ENCODE measurements around the gene NT5DC1.

Gene NT5DC1

DNA sequence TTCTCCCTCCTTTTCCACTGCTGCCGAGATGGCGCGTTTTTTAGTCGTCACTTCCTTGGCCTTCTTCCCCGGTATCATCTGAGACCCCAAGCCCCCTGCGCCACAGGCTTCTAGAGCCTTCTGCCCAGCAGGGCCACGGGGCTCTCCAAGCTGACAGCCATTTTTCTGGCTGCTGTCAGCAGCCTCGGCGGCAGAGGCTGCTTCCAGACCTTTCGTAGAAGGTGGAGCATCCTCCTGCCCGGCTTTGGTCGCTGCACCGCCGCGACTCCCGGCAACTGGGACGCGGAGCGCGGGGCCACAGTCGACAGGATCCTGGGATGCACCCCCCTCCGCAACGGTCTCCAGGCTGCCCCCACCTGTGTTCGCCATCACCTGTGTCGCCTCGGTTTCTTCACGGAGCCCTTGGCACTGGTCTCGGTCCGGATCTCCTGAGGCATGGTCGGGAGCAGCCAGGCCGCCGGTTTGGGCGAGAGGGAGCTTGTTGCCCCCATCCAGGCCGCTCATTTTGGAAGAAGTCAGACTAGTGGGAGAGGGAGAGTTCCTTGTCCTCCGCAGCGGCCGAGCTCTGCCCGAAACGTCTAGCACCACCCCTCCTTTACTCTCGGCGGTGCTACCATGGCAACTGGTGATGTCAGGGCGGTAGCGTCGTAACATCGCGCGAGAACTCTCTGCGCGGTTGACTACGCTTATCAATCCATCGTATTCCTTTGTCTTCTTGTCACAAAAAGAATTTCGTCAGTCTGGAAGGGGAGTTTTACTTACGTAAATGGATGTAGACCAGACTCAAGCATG, 153.0 kb downstream of the NT5DC1 start, which contains the start of gene TSPYL4:
Gene TSPYL4, minus strand, starts transcription at position 571 of the 792 bp plus-strand sequence. Its CDS starts 67 bp downstream, at position 504.
- H3K4me3 ChIP-seq (ENCODE audit: low read depth, low read length) = peak within 1 kb of the TSS; percentile 90
- peaks cover 14% of the 10 kb centered on the region for H3K4me1 ChIP-seq (ENCODE audit: control insufficient read depth, insufficient read depth, low read length)
- no peaks in the 10 kb centered on the region for H3K36me3 ChIP-seq (ENCODE audit: control insufficient read depth, insufficient read depth, low read length)
- no peaks in the 10 kb centered on the region for H3K9me3 ChIP-seq (ENCODE audit: control insufficient read depth, insufficient read depth, low read length)
- peak within 1 kb of the TSS; percentile 74 for H3K9ac ChIP-seq (ENCODE audit: low read depth, low read length)
- H3K27me3 ChIP-seq (ENCODE audit: control insufficient read depth, insufficient read depth, low read length) = no peaks in the 10 kb centered on the region

DNA sequence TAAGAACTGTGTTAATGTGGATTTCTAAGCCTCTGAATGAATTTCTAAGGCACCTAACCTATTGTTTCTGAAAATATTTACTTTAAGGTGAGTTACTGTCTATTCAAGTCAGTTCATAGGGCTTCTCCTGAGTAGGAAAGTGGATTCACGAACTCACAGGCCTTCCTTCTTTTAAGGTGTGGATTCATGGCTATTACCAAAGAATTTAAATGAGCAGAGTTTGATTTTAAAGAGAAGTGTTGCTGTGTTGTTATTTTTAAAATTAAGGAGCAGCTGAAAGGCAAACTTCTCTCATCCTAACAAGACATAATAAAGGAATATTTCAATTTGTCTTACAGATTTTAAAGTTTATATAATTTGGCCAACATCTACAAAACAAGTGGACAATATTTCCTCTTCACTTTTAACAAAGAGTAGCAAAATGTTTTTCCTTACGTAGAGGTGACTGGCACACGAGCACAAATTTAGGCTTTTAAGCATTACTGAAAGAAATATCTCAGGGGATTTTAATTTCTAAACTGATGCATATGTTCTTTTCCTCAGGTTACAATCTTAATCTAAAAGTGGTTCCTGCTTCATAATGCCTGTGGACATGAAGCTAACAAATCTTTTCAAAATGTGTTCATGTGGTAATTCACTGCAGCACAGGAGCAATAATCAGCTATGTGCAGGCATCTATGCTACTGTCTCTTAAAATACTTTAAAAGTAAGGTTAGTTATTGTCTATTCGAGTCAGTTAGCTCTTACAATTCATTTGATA, 153.8 kb downstream of the NT5DC1 start:
- no peaks in the 10 kb centered on the region for H3K9me3 ChIP-seq (ENCODE audit: control insufficient read depth, insufficient read depth, low read length)
- H3K4me1 ChIP-seq (ENCODE audit: control insufficient read depth, insufficient read depth, low read length) = peaks cover 14% of the 10 kb centered on the region
- H3K36me3 ChIP-seq (ENCODE audit: control insufficient read depth, insufficient read depth, low read length) = no peaks in the 10 kb centered on the region
- H3K9ac ChIP-seq (ENCODE audit: low read depth, low read length) = peak overlapping the region; percentile 74
- peak overlapping the region; percentile 90 for H3K4me3 ChIP-seq (ENCODE audit: low read depth, low read length)
- H3K27me3 ChIP-seq (ENCODE audit: control insufficient read depth, insufficient read depth, low read length) = no peaks in the 10 kb centered on the region

DNA sequence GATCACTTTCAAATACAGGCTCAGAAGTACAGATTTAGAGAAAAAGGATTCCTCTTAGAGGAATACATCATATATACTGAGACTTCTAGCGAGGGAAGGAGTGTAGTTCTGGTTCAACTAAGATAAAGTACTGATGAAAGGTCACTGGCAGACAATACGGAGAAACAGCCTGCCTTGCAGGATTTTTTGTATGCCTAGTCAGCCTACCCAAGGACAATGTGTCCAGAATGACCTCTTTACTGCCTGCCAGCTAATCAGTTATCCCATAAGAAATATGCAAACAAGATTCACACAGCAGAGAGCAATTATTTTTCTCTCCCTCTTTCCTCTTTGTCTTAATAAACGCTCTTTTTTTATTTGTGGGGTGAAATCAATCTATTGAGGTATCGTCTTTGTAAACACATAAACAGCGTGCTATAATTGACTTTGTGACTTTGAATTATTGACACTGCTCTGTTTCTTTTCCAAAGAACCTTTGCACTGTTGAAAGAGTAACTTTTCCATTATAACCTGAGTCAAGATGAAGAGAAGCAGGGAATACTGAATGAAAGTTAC, 154.7 kb downstream of the NT5DC1 start:
- H3K9me3 ChIP-seq (ENCODE audit: control insufficient read depth, insufficient read depth, low read length) = no peaks in the 10 kb centered on the region
- H3K36me3 ChIP-seq (ENCODE audit: control insufficient read depth, insufficient read depth, low read length) = no peaks in the 10 kb centered on the region
- no peaks in the 10 kb centered on the region for H3K27me3 ChIP-seq (ENCODE audit: control insufficient read depth, insufficient read depth, low read length)
- H3K9ac ChIP-seq (ENCODE audit: low read depth, low read length) = no peak overlapping the region
- H3K4me1 ChIP-seq (ENCODE audit: control insufficient read depth, insufficient read depth, low read length) = peaks cover 10% of the 10 kb centered on the region
- no peak overlapping the region for H3K4me3 ChIP-seq (ENCODE audit: low read depth, low read length)

DNA sequence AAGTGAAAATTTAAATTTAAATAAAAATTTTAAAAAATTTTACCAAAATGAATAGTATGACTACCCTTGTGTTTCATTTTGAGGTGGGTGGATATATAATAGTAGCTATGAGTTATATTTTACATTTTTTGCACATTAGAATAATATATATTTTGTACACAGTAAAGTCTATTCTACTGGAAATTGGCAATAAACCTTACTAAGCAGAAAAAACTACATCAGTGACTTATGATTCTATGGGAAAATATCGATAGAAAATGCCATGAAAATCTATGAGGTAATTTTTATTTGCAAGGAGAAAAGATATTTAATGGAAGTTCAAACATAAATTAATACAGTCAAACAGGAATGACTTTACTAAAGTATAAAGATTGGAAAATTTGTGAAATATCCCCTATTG, 156.0 kb downstream of the NT5DC1 start:
- Histone ChIP-seq H3K4me1 (ENCODE audit: control insufficient read depth, insufficient read depth, low read length) (peaks cover 7% of the 10 kb centered on the region), H3K36me3 (ENCODE audit: control insufficient read depth, insufficient read depth, low read length) (no peaks in the 10 kb centered on the region), H3K27me3 (ENCODE audit: control insufficient read depth, insufficient read depth, low read length) (no peaks in the 10 kb centered on the region), H3K4me3 (ENCODE audit: low read depth, low read length) (no peak overlapping the region), H3K9ac (ENCODE audit: low read depth, low read length) (no peak overlapping the region), H3K9me3 (ENCODE audit: control insufficient read depth, insufficient read depth, low read length) (no peaks in the 10 kb centered on the region)

DNA sequence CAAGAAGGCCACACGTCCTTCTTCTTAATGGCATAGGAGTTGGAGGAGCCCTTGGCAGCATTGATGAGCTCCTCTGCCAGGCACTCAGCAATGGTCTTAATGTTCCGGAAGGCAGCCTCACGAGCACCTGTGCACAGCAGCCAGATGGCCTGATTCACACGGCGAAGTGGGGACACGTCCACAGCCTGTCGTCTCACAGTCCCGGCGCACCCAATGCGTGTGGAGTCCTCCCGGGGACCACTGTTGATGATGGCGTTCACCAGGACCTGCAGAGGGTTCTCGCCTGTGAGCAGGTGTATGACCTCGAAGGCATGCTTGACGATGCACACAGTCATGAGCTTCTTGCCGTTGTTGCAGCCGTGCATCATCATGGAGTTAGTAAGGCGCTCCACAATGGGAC, 157.9 kb downstream of the NT5DC1 start:
- Histone ChIP-seq H3K9me3 (ENCODE audit: control insufficient read depth, insufficient read depth, low read length) (no peaks in the 10 kb centered on the region), H3K27me3 (ENCODE audit: control insufficient read depth, insufficient read depth, low read length) (no peaks in the 10 kb centered on the region), H3K36me3 (ENCODE audit: control insufficient read depth, insufficient read depth, low read length) (no peaks in the 10 kb centered on the region), H3K4me3 (ENCODE audit: low read depth, low read length) (no peak overlapping the region), H3K9ac (ENCODE audit: low read depth, low read length) (no peak overlapping the region), H3K4me1 (ENCODE audit: control insufficient read depth, insufficient read depth, low read length) (no peaks in the 10 kb centered on the region)

DNA sequence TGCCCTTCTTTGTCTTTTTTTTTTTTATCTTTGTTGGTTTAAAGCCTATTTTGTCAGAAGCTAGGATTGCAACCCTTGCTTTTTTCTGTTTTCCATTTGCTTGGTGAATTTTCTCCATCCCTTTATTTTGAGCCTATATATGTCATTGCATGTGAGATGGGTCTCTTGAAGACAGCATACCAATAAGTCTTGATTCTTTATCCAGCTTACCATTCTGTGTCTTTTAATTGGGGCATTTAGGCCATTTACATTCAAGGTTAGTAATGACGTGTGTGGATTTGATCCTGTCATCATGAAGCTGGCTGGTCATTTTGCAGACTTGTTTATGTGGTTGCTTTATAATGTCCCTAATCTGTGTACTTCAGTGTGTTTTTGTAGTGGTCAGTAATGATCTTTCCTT, 162.7 kb downstream of the NT5DC1 start:
- H3K9ac ChIP-seq (ENCODE audit: low read depth, low read length) = no peak overlapping the region

DNA sequence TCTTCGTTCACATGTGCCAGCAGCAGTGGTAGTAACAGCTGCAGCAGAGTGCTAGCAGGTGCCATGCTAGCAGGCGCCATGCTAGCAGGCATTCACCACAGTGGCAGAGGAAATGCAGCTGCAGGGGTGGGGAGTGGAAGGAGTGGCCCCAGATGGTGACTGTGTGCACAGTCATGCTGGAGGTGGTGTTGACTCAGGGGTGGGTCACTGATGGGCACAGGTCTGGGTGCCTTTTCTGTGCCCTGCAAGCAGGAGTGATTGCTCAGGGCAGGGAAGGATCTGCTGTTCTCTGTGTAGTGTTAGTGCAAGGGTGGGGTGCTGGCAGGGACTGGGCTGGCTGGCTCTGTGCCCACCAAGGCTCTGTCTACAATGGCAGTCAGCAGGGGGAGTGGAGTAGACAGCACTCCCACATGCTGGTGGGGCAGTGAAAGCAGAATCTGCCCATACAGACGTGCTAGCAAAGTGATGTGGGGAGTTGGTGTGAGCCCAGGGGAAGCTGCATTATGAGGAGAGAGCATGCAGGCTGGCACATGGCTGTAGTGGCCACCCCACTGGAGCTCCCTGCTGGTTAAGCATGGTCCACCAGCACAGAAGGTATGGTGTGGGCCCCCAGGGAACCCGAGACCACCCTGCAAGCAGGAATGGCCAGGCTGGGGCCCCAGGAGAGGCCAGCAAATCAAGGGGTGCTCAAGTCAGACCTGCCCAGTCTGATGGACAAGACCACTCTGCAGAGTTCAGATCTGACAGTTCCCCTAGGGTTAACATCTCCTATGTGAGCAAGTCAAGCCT, 164.6 kb downstream of the NT5DC1 start:
- H3K27me3 ChIP-seq (ENCODE audit: control insufficient read depth, insufficient read depth, low read length) = no peaks in the 10 kb centered on the region
- H3K9me3 ChIP-seq (ENCODE audit: control insufficient read depth, insufficient read depth, low read length) = no peaks in the 10 kb centered on the region
- no peaks in the 10 kb centered on the region for H3K36me3 ChIP-seq (ENCODE audit: control insufficient read depth, insufficient read depth, low read length)
- no peak overlapping the region for H3K4me3 ChIP-seq (ENCODE audit: low read depth, low read length)
- no peak overlapping the region for H3K9ac ChIP-seq (ENCODE audit: low read depth, low read length)
- no peaks in the 10 kb centered on the region for H3K4me1 ChIP-seq (ENCODE audit: control insufficient read depth, insufficient read depth, low read length)

More for the DNA sequence above, 162.7 kb downstream of the NT5DC1 start:
- no peaks in the 10 kb centered on the region for H3K4me1 ChIP-seq (ENCODE audit: control insufficient read depth, insufficient read depth, low read length)
- H3K27me3 ChIP-seq (ENCODE audit: control insufficient read depth, insufficient read depth, low read length) = no peaks in the 10 kb centered on the region
- no peaks in the 10 kb centered on the region for H3K9me3 ChIP-seq (ENCODE audit: control insufficient read depth, insufficient read depth, low read length)
- no peaks in the 10 kb centered on the region for H3K36me3 ChIP-seq (ENCODE audit: control insufficient read depth, insufficient read depth, low read length)
- no peak overlapping the region for H3K4me3 ChIP-seq (ENCODE audit: low read depth, low read length)

DNA sequence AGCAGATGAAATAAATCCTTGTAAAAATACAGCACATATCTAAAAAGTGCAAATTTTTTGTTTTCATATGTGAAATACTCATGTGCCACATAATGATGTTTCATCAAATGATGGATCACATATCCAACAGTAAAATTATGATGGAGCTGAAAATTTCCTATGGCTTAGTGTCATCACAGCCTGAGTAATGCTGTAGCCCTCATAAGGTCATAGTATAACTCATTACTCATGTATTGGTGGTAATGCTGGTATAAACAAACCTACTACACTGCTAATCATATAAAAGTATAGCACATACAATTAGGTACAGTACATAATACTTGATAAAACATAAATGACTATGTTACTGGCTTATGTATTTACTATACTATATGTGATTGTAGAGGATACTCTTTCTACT, 166.2 kb downstream of the NT5DC1 start:
- Histone ChIP-seq H3K27me3 (ENCODE audit: control insufficient read depth, insufficient read depth, low read length) (no peaks in the 10 kb centered on the region), H3K9ac (ENCODE audit: low read depth, low read length) (no peak overlapping the region), H3K4me3 (ENCODE audit: low read depth, low read length) (no peak overlapping the region), H3K4me1 (ENCODE audit: control insufficient read depth, insufficient read depth, low read length) (peaks cover 9% of the 10 kb centered on the region), H3K9me3 (ENCODE audit: control insufficient read depth, insufficient read depth, low read length) (no peaks in the 10 kb centered on the region), H3K36me3 (ENCODE audit: control insufficient read depth, insufficient read depth, low read length) (no peaks in the 10 kb centered on the region)

DNA sequence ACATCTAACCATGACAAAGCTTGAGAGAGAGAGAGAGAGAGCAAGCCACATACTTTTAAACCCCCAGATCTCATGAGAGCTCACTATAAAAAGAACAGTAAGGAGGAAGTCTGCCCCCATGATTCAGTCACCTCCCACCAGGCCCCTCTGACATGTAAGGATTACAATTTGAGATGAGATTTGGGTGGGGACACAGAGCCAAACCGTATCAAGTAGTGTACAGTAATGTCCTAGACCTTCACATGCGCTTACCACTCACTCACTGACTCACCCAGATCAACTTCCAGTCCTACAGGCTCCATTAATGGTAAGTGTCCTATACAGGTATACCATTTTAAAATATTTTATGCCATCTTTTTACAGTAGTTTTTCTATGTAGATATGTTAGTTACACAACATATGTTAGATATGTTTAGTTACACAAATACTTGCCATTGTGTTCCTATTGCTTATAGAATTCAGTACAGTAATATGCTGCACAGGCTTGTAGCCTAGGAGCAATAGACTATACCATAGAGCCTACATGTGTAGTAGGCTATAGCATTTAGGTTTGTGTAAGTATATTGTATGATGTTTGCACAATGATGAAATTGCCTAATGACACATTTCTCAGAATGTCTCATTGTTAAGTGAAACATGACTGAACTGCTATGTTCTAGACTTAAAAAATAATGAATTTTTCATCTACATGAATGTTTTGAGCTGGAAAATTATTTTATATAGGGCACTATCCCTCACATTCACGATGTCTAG, 167.4 kb downstream of the NT5DC1 start:
- Histone ChIP-seq H3K27me3 (ENCODE audit: control insufficient read depth, insufficient read depth, low read length) (no peaks in the 10 kb centered on the region), H3K4me3 (ENCODE audit: low read depth, low read length) (no peak overlapping the region), H3K4me1 (ENCODE audit: control insufficient read depth, insufficient read depth, low read length) (peaks cover 16% of the 10 kb centered on the region), H3K9me3 (ENCODE audit: control insufficient read depth, insufficient read depth, low read length) (no peaks in the 10 kb centered on the region), H3K9ac (ENCODE audit: low read depth, low read length) (no peak overlapping the region), H3K36me3 (ENCODE audit: control insufficient read depth, insufficient read depth, low read length) (no peaks in the 10 kb centered on the region)

DNA sequence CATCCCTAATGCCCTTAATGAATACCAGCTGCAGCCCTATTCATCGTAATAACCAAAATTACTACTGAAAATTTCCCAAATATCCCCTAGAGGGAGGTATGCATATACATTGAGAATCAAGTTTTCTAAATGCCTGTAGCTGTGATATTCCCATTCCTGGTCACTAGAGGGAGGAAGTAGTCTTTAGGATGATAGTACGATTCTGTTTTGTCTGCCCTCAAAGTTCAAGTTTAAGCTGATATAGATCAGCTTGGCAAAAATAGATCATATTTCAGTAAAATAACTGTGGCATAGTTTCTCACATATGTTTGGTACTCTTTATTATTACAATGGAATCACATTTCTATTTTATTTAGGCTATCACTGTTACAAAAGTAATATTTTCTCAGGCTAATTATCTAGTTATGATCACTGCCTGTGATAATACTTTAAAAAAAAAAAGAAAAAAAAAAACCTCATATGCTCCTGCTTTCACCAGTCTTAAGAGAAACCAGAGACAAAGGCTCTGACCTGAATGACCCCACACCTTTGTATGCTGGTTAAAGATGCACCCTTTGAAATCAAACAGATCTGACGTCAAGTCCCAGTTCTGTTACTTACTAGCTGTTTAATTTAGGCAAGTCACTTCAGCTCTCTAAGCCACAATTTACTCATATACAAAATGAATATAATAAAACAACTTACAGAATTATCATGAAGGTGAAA, 168.1 kb downstream of the NT5DC1 start:
- no peaks in the 10 kb centered on the region for H3K27me3 ChIP-seq (ENCODE audit: control insufficient read depth, insufficient read depth, low read length)

More for the DNA sequence above, 168.1 kb downstream of the NT5DC1 start:
- Histone ChIP-seq H3K36me3 (ENCODE audit: control insufficient read depth, insufficient read depth, low read length) (no peaks in the 10 kb centered on the region), H3K4me3 (ENCODE audit: low read depth, low read length) (no peak overlapping the region), H3K4me1 (ENCODE audit: control insufficient read depth, insufficient read depth, low read length) (peaks cover 16% of the 10 kb centered on the region), H3K9ac (ENCODE audit: low read depth, low read length) (no peak overlapping the region), H3K9me3 (ENCODE audit: control insufficient read depth, insufficient read depth, low read length) (no peaks in the 10 kb centered on the region)
